ENCODE results near the gene IQGAP3. TPM values are rescaled to one million over a fixed set of nuclear protein-coding genes. Genes with fewer than 3 reads are reported as not detected.

The IQGAP3 gene
- polyA plus RNA-seq, 2 of the 4 experiments (the other 2 are of a cell fraction), result 15.6 to 17.0 TPM

GRCh38 chr1:156574039-156574633, 1.8 kb upstream of the IQGAP3 start (continued):
- TF ChIP-seq SMC3 (IDR thresholded peaks at IDR 0.05), result no peak
- TF ChIP-seq JUN (IDR thresholded peaks at IDR 0.05), result no peak

- DNase-seq (ENCODE audit: low read depth in 1 of 2, low spot score in 1 of 2) (no peak), ATAC-seq (no peak; a peak in 1 of 6 replicates), FAIRE-seq (no peak)
- peak overlapping the region; percentile 85 for H3K4me2 ChIP-seq
- peaks cover 11% of the 10 kb centered on the region; the same call in 1 of the 3 replicates for H3K4me1 ChIP-seq
- 31% methylated on average over 10 of the region's 10 CpGs for WGBS (ENCODE audit: missing lambda C conversion rate)
- H3K4me3 ChIP-seq, result peak overlapping the region; percentile 65
- H3K27ac ChIP-seq, result peak overlapping the region in 1 of 2 experiments; percentile 84; a peak in 3 of 6 replicates
- no peaks in the 10 kb centered on the region for H3K9me3 ChIP-seq
- no peak for TF ChIP-seq SMC3 (IDR thresholded peaks at IDR 0.05)
- no peak for TF ChIP-seq FOXS1 (CRISPR knock-in tag; IDR thresholded peaks at IDR 0.05)
- no peak for TF ChIP-seq KDM5A (IDR thresholded peaks at IDR 0.05)
- no peak for TF ChIP-seq FOSB (CRISPR knock-in tag; IDR thresholded peaks at IDR 0.05)
- TF ChIP-seq HDAC2 (IDR thresholded peaks at IDR 0.05), result no peak
- CTCF ChIA-PET, result interaction anchor here (1.0 to 2.3 kb wide), 5 partner anchors 13 to 127 kb away, joined by 3 to 6 read pairs (median 3); no protein-coding TSS in a partner anchor
- POLR2A ChIA-PET, result no interaction called here
Measured at GRCh38 chr1:156572663-156573018, 276 bp upstream of the IQGAP3 start.

GRCh38 chr1:156571261-156571852, 1.0 kb downstream of the IQGAP3 start:
- Histone ChIP-seq H3K27ac (peak overlapping the region; percentile 56 to 84; a peak in 5 of 6 replicates), H3K4me3 (peak overlapping the region; percentile 65), H3K9me3 (no peaks in the 10 kb centered on the region), H3K4me1 (peaks cover 11% of the 10 kb centered on the region; the same call in 1 of the 3 replicates), H3K4me2 (peak overlapping the region; percentile 85)
- TF ChIP-seq KDM5A (IDR thresholded peaks at IDR 0.05) (no peak), MAFK (IDR thresholded peaks at IDR 0.05; ENCODE audit: partially characterized antibody) (peak; percentile 69)
- FAIRE-seq (no peak), ATAC-seq (peak; percentile 30 to 56; a peak in 4 of 6 replicates), DNase-seq (ENCODE audit: low read depth in 1 of 2, low spot score in 1 of 2) (peak; percentile 55)
- WGBS (ENCODE audit: missing lambda C conversion rate), result 5% methylated on average over 4 of the region's 4 CpGs
- POLR2A ChIA-PET, result interaction anchor here (1.3 to 1.5 kb wide), 3 partner anchors 23 to 70 kb away, joined by 5 to 6 read pairs (median 6); partner anchors contain the start of gene MEF2D
- CTCF ChIA-PET, result interaction anchor here (0.9 to 3.1 kb wide), 14 partner anchors 11 to 186 kb away, joined by 3 to 8 read pairs (median 4); no protein-coding TSS in a partner anchor

GRCh38 chr1:156566436-156566835, 5.9 kb downstream of the IQGAP3 start:
- WGBS (ENCODE audit: missing lambda C conversion rate), result 95% methylated on average over 4 of the region's 4 CpGs
- DNase-seq (ENCODE audit: low read depth in 1 of 2, low spot score in 1 of 2) (no peak), ATAC-seq (no peak; a peak in 1 of 6 replicates), FAIRE-seq (no peak)
- no peak overlapping the region for H3K4me3 ChIP-seq
- H3K4me1 ChIP-seq, result peaks cover 8% of the 10 kb centered on the region; the same call in 1 of the 3 replicates
- H3K4me2 ChIP-seq, result no peak overlapping the region
- POLR2A ChIA-PET, result no interaction called here
- CTCF ChIA-PET, result interaction anchor here (0.8 to 1.2 kb wide), 3 partner anchors 19 to 181 kb away, joined by 3 read pairs; partner anchors contain the start of gene MEF2D
- no peaks in the 10 kb centered on the region for H3K9me3 ChIP-seq
- no peak overlapping the region for H3K27ac ChIP-seq
- no peak for TF ChIP-seq CHD2 (IDR thresholded peaks at IDR 0.05; ENCODE audit: low read length, partially characterized antibody)
- no peak for TF ChIP-seq HOXB5 (CRISPR knock-in tag; IDR thresholded peaks at IDR 0.05)
- TF ChIP-seq ATOH8 (CRISPR knock-in tag; IDR thresholded peaks at IDR 0.05; ENCODE audit: low read depth), result no peak
- TF ChIP-seq EP300 (IDR thresholded peaks at IDR 0.05), result no peak
- no peak for TF ChIP-seq ZFP36 (IDR thresholded peaks at IDR 0.05; ENCODE audit: borderline replicate concordance, partially characterized antibody)
- TF ChIP-seq MAX (IDR thresholded peaks at IDR 0.05), result no peak
- no peak for TF ChIP-seq MAZ (IDR thresholded peaks at IDR 0.05; ENCODE audit: borderline replicate concordance, low read depth, low read length)
- no peak for TF ChIP-seq ZSCAN20 (CRISPR knock-in tag; IDR thresholded peaks at IDR 0.05)
- TF ChIP-seq RNF2 (IDR thresholded peaks at IDR 0.05; ENCODE audit: borderline replicate concordance, low read depth), result no peak
- no peak for TF ChIP-seq HMGXB4 (CRISPR knock-in tag; IDR thresholded peaks at IDR 0.05; ENCODE audit: borderline replicate concordance)
- TF ChIP-seq NFE2L2 (conservative IDR thresholded peaks at IDR 0.05; ENCODE audit: low read length), result no peak
- no peak for TF ChIP-seq CTCF (IDR thresholded peaks at IDR 0.05)
- TF ChIP-seq ELK1 (IDR thresholded peaks at IDR 0.05; ENCODE audit: low read depth, low read length), result no peak
- no peak for TF ChIP-seq CEBPB (IDR thresholded peaks at IDR 0.05)
- TF ChIP-seq FOXS1 (CRISPR knock-in tag; IDR thresholded peaks at IDR 0.05), result no peak
- no peak for TF ChIP-seq PHF8 (IDR thresholded peaks at IDR 0.05; ENCODE audit: borderline replicate concordance, low read depth)
